GM21423 (cell line): ENCODE results near the gene HYAL4.
"Not testable (repeated sequence)": the region's sequence is repeated elsewhere in the genome, so short reads cannot be mapped to it uniquely, and the experiment has no call there.

Experiments
- ATAC-seq: cut with Tn5 transposase; IDR thresholded peaks from one replicate; pipeline ENCODE4 v1.9.1; 2021; ENCODE audit warnings: mild to moderate bottlenecking, moderate library complexity; ENCODE audit not compliant: unreplicated experiment

Gene HYAL4

GRCh38 chr7:123844712-123845219 is at the start of gene HYAL4:
Gene HYAL4 (plus strand): TSS chr7:123845169. CDS start chr7:123868274, 23,105 bp downstream.
- ATAC-seq = no peak

- no peak for ATAC-seq
Observed at GRCh38 chr7:123795917-123796316, 49.1 kb upstream of the HYAL4 start.

- ATAC-seq = no peak
Observed at GRCh38 chr7:123796568-123796967, 48.4 kb upstream of the HYAL4 start.

- ATAC-seq = peak; percentile 51
Observed at GRCh38 chr7:123797673-123798531, 47.1 kb upstream of the HYAL4 start.

GRCh38 chr7:123798532-123799188 is 46.3 kb upstream of the HYAL4 start:
- no peak for ATAC-seq

GRCh38 chr7:123802249-123802648 is 42.7 kb upstream of the HYAL4 start:
- ATAC-seq = no peak

GRCh38 chr7:123805287-123805686 is 39.7 kb upstream of the HYAL4 start:
- ATAC-seq = no peak

GRCh38 chr7:123809471-123809870 is 35.5 kb upstream of the HYAL4 start:
- ATAC-seq = no peak

GRCh38 chr7:123811056-123811455 is 33.9 kb upstream of the HYAL4 start:
- ATAC-seq = no peak

GRCh38 chr7:123816916-123817315 is 28.1 kb upstream of the HYAL4 start:
- no peak for ATAC-seq

- no peak for ATAC-seq
Observed at GRCh38 chr7:123819001-123819400, 26.0 kb upstream of the HYAL4 start.

- not testable (repeated sequence) for ATAC-seq
Observed at GRCh38 chr7:123819795-123820194, 25.2 kb upstream of the HYAL4 start.

GRCh38 chr7:123820864-123821263 is 24.1 kb upstream of the HYAL4 start:
- ATAC-seq = no peak

GRCh38 chr7:123821320-123821719 is 23.6 kb upstream of the HYAL4 start:
- ATAC-seq = no peak

GRCh38 chr7:123823898-123824753 is 20.8 kb upstream of the HYAL4 start:
- peak; percentile 92 for ATAC-seq

GRCh38 chr7:123824754-123825067 is 20.3 kb upstream of the HYAL4 start:
- no peak for ATAC-seq

GRCh38 chr7:123828805-123829204 is 16.2 kb upstream of the HYAL4 start:
- no peak for ATAC-seq

GRCh38 chr7:123836656-123837055 is 8.3 kb upstream of the HYAL4 start:
- ATAC-seq = no peak

- ATAC-seq = not testable (repeated sequence)
Observed at GRCh38 chr7:123839106-123839505, 5.9 kb upstream of the HYAL4 start.

- ATAC-seq = not testable (repeated sequence)
Observed at GRCh38 chr7:123844142-123844541, 827 bp upstream of the HYAL4 start.

GRCh38 chr7:123845823-123846216 is 851 bp downstream of the HYAL4 start:
- peak; percentile 20 for ATAC-seq
